Measurements from ENCODE around the gene SGK1.

The SGK1 gene

DNA sequence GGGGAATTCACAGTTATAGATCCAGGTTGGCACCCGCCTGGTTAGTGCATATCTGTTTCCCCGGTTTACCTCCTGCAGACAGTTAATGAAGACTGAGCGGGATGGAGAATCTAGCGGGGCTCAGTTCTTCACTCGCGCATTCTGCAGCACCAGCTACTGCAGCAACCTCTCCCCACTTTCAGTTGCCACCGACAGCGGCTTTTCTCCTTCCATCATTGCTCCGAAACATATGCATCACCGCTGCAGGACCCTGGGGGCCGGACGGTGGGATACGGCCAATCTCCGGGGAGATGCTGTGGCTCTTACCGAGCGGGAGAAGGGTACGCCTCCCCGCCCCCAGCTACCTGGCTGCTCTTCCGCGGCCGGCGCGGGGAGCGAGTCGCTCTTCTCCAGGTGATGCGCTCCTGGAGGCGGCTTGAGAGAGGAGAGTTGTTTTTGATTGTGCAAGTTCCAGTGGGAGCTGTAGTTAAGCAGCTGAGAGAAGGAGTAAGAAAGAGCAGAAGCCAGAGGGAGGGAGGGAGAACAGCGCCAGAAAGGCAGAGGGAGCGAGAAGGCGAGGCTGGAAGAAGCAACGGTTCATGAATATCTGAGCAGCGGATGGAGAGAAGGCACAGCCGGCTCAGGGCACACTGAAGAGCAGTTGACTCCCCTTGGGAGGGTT lies at the start of gene SGK1:
Gene SGK1 (minus strand): TSS at position 642 of the 661 bp plus-strand sequence. CDS start 652 bp downstream, outside the sequence.
- peak; percentile 15 for DNase-seq (ENCODE audit: low read depth)

DNA sequence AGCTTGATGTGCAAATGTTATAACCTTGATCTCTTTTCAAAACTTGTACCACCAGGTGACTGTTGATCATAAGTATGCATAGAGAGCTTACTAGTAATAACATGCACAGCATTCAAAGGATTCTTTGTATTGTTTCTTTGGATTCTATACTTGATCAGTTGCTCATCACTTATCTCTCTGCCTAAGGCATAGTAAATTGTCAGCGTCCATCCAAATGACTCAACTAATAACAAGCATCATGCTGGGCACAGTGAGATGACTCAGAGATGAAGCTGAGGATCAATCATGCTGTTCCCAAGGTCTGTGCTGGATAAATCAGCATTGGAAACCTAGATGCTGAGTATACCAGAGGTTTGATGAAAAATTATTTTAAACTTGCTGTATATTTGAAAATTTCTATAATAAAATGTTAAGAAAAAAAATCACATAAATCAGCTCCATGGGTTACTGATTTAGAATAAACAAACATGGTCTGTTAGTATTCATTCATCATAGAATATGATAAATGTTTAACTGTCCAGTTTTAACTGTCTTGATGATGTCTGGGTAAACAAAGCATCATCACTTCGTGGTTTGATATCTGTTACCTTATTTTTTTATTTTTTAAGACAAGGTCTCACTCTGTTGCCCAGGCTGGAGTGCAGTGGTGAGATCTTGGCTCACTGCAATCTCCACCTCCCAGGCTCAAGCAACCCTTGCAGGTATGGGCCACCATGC lies 45.6 kb upstream of the SGK1 start:
- no peak for DNase-seq (ENCODE audit: low read depth)

DNA sequence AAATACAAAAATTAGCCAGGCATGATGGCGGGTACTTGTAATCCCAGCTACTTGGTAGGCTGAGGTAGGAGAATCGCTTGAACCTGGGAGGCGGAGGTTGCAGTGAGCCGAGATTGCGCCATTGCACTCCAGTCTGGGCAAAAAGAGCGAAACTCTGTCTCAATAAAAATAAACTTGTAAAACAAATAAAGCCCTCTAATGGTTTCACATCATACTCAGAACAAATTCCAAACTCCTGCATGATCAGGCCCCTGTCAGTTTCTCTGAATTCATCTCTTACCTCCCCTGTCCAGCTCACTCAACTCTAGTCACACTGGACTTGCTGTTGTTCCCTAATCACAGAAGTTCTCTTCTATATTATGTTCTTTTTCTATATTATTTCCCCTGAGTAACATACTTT lies 43.1 kb upstream of the SGK1 start:
- no peak for DNase-seq (ENCODE audit: low read depth)

DNA sequence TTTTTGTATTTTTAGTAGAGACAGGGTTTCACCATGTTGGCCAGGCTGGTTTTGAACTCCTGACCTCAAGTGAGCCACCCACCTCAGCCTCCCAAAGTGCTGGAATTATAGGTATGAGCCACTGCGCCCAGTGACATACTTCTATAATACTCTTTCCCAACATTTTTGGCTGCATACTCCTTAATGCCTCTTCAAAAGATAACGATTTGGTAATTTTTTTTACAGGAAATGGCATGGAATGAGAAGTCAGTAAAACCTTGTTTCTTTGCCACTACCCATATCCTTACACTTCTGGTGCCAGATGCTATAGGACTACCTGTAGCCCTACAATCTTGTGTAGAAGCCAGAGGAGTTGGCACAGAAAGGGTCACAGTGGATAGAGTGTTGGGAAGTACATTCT lies 41.4 kb upstream of the SGK1 start:
- DNase-seq (ENCODE audit: low read depth), result no peak

DNA sequence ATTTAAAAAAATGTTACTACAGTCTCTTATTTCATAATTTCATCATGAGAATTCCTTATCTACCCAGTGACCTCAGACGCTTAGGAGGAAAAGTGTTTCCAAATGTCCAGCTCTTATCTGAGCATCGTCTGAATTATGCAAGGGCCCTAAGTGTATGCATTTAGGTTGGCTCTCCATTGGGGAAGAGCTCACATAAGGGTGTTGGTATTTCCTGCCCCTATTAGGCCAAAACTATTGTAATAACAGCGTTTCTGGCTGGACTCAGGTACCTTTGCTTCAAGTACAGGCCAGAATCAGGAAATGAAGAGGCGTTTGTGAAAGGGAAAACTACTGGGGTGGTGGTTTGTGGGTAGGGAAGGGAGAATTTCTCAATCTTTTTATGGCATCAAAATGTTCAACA lies 40.4 kb upstream of the SGK1 start:
- no peak for DNase-seq (ENCODE audit: low read depth)

DNA sequence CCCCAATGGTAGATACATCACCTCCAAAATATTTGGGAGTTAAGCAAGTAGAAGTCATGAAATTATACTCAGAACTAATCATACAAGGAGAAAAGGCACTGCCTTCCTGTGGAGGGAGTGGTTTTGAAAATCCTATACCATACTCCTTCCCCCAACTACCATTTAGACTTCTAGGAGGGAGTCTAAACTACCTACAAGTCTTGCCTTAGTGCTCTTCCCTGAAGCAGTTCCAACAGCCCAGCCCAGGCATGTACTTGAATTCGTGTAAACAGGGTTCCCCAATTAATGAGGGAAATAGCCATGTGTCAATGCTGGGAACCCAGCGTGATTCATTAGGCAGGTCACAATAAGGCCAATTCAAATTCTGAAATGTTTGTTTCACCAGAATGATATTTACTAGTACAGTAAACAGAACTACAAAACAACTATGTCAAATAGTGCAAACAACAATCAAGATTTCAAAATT lies 39.1 kb upstream of the SGK1 start:
- DNase-seq (ENCODE audit: low read depth), result no peak

DNA sequence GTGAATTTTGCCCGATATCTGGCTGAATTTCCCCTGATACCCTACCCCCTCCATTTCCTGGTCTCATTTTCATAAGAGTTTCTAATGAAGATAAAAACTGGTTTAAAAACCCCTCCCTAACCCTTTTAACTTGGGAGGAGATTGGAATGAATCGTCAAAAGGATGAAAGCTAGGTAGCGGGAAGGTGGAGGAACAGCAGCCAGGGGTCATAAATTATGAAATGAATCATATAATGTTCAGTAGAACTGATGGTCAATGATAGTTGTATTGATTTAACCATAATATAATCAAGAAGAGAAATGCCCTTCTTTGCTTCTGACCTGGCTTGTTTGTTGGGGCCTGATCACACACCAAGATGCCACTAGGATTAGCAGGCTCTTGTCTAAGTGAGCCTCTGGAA lies 38.5 kb upstream of the SGK1 start:
- no peak for DNase-seq (ENCODE audit: low read depth)

DNA sequence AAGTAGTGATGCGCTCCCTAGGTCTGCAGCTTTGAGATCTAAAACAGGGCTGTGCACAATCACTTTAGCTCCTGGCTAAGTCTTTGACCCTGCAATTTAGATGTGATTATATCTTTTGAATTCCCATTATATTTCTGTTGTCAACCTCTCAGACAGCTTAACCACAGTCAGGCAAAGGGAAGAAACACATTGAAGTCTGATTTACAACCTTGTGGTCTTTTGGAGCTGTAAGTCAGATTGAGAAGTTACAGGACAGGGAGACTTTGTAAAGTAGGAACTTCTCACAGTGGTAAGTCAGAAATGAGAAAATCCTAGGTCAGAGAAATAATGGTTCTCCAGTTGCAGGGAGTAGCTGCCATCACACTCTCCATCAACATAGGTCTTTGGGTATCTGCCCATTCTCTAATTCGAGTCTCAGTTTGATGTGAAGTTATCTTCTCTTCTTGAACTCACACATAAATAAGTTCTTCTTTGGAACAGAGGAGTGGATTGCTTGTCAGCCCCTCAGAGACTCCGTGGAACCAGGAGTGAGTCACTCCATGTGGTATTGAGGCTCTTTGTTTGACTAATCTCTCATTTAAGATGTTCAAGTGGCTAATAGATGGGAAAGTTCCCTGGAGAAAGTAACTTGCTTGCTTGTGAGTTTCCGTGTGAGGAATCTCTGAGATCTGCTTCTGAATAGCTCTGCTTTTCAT lies 35.0 kb upstream of the SGK1 start:
- DNase-seq (ENCODE audit: low read depth), result no peak

DNA sequence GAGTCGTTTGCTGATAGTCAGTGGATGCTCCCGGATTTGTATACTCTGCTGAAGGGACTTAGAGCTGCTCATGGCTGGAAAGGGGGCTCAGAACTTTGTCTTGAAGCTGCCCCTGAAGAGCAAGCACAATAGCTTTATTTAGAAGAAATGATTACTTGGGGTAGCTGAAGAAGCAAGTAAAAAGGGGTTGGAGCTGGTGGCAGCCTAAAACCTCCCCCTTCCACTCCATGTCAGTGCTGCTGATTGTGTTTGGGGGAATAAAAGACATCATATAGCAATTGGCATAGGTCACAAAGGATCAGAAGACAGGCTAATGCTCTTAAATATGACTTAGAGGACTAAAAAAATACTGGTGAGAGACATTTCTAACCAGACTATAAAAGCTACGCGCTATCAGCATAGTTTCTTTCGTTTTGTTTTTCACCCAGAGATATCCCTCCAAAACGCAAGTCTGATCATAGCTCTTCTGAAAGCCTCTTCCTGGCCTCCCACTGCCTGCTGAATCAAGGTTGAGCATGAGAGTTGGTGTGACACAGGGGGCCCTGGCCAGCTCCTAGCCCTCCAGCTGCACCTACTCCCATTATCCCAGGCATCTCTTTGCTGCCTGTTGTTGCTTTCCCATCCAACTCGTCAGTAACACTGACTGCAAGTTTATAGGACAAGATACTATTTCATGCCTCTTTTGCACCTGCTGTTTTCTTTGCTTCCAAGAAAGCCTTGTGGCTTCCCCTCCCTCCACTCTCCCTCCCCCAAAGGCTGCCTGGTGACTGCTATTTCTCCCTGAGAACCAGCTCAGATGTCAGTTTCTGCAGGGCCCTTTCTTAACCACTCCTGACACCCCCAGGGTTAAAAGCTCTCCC lies 33.9 kb upstream of the SGK1 start:
- no peak for DNase-seq (ENCODE audit: low read depth)

DNA sequence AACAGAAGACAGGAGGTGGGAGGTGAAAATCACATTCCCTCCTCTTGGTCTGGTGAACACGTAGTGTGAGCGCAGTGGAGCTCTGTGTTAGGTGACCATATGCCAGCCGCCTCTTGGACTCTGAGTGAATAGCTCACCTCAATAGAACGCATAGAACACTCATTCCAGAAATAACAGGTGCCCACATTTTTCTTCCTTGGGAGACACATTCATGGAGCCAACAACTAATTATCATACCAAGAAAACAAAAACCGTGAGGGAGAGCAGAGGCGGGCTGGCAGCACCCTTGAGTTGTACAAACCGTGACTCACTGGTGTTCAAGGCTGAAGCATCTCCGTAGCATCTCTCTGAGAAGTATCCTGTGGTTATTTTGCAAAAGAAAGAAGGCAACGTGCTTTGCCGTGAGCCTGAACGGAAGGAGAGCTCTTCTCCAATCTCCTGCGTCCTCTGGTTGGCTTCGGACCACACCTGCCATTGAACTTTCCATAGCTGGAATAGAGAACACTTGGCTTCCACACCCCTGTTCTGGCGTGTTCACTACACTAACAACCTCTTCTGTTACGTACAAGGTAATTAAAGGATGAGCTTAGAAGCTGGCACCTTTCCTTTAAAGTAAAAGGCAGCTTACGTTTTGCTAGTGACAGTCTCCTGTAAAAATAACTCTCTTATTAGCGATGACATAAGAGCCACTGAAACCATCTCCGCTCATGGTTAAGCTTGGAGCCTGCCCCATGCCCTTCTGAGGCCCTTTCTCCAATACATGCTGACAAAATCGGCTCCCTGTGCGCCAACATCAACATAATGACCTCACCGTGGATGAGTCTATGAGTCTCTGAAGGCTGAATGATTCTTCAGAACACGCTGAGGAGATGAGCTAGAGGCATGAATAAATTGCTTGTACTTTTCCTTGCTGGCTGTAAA lies 30.2 kb upstream of the SGK1 start:
- DNase-seq (ENCODE audit: low read depth), result no peak

DNA sequence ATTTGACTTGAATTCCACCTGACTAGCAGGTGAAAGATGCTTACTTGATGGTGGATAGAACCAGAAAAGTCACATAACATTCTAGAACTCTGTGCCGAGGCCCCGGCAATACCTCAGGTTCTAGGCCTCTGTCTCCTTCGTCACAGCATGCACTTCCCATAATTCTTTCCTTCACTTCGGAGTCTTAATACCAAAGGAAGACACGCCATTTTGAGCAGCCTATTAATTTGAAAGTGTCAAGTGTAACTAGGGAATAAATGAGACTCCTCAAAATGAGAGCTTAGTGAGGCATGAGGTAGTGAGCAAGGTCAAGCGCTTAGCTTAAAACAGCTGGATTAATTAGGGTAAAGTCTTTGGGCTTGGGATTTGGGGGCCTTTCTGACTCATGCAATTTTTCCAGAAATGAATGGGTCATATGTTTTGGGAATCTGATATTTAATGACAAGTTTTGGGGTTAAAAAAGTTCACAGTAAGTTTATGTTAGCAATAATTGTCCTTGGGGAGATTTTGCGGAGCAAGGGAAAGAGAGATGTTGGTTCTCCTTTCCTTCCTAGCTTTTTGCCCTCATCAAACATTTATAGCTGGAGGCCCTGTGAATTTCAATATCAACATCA lies 29.1 kb upstream of the SGK1 start:
- DNase-seq (ENCODE audit: low read depth), result no peak

DNA sequence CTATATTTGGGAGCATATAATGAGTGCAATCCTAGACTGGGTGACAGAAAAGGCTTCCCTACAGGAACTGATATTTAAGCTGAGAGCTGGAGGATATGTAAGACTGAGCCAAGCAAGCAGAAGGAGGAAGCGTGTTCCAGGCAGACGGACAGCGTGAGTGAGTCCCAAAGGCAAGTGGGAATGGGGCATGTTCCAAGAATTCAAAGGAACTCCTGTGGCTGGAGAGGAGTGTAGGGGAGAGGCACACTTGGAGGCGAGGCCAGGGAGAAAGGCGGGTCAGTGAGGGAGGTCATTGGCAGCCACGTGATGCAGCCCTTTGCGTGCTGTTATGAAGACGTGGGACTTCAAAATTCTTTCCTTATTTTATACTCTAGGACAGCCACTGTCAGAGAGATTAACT lies 27.9 kb upstream of the SGK1 start:
- DNase-seq (ENCODE audit: low read depth), result no peak

DNA sequence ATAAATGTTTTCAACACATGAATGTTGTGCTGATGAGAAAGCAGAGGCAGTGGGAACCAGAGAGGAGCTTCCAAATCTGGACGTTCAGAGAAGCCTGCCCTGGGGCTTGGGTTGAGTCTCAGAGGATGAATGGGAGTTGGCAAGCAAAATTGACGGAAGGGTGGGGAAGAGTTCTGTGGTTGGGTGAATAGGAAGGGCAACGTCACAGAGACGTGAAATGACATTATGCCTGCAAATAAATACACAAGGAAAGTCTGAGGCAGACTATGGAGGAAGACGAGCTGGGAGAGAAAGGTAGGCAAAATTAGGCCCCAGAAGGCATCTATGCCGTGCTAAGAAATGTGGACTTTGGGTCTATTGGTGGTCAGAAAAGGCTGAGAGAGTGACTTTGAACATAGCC lies 25.2 kb upstream of the SGK1 start:
- DNase-seq (ENCODE audit: low read depth), result no peak

DNA sequence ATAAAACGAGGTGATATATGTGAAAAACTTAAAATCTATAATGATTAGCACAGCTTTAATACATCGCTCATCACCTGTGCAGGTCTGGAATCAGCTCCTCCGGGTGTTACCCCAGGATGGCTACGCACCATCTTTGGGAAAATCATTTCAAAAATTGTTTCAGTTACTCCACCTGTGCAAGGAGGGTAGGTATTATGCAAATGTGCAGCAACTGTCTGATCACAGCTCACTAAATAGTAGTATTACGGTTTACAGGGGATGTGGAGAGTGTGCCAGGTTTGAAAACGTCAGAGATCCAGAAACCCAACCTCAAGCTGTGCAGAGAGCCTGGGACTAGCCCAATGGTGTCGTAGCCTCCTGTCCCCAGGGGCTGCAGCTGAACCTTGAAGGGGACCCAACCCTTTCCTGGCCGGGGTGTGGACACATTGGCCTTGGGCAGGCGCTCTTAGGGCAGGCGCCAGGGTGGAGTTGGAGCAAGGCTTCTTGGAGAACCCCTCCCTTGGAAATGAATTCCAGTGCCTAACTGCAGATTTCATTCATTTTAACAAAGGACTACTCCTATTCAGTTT lies 24.2 kb upstream of the SGK1 start:
- DNase-seq (ENCODE audit: low read depth), result no peak

DNA sequence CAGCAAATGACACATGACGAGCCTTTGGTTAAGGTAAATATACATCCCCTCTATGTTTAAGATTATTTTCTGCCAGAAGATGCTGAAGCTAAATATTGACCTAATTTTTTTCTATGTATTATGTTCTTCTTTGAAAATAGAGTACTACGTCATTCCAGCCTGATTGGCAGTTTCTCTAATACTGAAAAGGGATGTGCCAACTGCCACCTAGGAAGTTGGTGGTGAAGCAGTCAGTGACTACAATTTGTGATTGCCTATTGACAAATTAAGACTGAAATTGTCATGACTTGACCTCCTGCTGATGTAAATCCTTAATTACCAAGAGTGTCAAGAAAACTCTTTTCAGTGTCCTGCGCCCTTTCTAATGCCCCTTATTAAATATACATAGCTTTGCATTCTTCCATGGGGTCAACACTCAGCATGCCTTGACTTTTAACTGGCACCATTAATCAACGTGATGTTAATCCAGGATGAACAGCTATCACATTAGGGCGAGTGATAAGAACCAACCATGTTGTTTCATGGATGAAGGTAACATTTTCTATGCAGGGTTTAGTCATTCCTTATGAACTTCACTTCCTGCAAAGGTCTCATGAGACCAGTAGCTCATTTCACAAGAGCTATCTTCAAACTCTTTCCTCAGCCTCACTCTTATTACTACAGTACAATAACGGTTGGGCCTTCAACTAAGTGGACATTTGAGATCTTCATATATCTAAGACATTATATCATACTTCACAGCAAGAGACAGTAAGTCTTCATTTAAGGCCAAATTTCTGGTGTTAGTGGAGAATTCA lies 22.5 kb upstream of the SGK1 start:
- DNase-seq (ENCODE audit: low read depth), result no peak

DNA sequence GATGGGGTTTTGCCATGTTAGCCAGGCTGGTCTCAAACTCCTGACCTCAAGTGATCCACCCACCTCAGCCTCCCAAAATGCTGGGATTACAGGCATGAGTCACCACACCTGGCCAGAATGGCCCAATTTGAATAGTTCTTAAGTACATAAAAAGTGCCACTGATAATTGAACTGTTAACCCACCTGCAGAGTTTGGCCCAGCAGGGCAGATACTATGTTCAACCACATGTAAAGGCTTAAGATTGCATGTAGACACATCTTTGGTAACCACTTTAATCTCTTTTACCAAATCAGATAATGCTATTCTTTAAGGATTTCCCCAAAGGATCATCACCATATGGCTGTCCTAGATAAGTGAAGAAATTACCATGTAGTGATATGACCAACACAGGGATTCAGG lies 21.3 kb upstream of the SGK1 start:
- no peak for DNase-seq (ENCODE audit: low read depth)

DNA sequence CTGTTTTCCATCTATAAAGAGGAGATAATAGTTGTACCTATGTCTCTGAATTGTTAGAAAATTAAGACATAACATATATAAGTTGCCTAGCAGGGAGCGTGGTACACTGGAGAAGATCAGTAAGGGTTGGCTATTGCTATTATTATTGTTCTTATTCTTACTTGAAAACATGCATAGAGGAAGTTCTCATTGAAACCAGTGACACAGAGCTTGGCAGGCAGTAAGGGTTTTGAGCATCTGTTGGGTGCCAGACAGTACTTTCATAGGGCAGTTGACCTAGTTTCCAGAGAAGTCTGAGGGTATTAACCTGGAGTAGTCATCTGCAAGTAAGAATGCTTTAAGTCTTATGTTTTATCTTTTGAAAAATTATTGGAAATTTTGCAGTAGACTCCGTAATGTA lies 13.3 kb upstream of the SGK1 start:
- no peak for DNase-seq (ENCODE audit: low read depth)

DNA sequence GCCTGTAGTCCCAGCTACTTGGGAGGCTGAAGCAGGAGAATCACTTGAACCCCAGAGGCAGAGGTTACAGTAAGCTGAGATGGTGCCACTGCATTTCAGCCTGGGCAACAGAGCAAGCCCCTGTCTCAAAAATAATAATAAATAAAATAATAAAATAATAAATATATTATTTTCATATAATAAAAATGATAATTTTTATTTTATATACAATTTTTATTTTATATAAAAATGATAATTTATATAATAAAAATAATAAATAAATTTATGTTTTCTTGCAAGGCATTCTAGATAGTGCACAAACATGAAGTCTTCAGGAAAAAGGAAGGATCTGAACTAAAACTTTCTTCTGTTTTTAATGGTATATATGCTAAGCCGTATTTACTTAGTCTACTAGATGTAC lies 12.6 kb upstream of the SGK1 start:
- no peak for DNase-seq (ENCODE audit: low read depth)

DNA sequence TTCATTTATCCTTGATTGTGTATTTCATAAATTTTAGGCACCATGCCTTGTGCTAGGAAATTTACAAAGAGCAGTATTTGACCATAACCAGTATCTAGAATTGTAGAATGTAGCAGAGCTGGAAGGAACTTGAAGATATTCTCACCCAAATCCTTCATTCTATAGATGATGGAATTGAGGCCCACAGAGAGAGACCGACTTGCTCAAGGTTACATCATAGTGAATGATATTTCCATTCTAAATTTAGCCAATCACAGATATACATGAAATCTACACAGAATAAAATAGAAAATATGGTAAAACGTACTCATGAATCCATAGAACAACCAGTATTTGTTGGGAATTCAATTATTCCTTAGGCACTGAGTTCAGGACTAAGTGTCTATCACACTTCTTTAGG lies 10.9 kb upstream of the SGK1 start:
- DNase-seq (ENCODE audit: low read depth), result no peak

DNA sequence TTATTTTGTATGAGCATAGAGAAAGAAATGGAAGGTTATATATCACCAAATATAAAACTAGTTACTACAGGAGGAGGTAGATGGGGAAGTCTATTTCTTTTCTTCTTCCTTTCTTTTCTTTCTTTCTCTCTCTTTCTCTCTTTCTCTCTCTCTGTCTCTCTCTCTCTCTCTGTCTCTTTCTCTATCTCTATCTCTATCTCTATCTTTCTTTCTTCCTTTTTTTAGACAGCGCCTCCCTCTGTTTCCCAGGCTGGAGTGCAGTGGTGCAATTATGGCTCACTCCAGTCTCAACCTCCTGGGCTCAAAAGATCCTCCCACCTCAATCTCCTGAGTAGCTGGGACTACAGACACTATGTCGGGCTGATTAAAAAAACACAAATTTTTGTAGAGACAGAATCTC lies 10.2 kb upstream of the SGK1 start:
- no peak for DNase-seq (ENCODE audit: low read depth)
